A172 (cell line): Measurements from ENCODE around the gene BTN1A1. TPM values are rescaled to one million over a fixed set of nuclear protein-coding genes. Genes with fewer than 3 reads are reported as not detected.
"Not testable (repeated sequence)": the region's sequence is repeated elsewhere in the genome, so short reads cannot be mapped to it uniquely, and the experiment has no call there.

ENCODE experiments used
- DNase-seq: peaks from one replicate; pipeline ENCODE4 v3.0.0-alpha.2; 2015; ENCODE audit warnings: low spot score
- total RNA-seq: library from RNA; depleted of rRNA; stranded (reverse); fragments of >200 nt; shearing (Covaris generic); gene quantifications from 2 replicates; pipeline ENCODE4 v1.2.3, GENCODE V29; 2014

The BTN1A1 gene
- total RNA-seq, 1 experiment from 2014 or later = not detected

GRCh38 chr6:26537160-26537845 lies 37.2 kb downstream of the BTN1A1 start:
- peak; percentile 97 for DNase-seq

DNA sequence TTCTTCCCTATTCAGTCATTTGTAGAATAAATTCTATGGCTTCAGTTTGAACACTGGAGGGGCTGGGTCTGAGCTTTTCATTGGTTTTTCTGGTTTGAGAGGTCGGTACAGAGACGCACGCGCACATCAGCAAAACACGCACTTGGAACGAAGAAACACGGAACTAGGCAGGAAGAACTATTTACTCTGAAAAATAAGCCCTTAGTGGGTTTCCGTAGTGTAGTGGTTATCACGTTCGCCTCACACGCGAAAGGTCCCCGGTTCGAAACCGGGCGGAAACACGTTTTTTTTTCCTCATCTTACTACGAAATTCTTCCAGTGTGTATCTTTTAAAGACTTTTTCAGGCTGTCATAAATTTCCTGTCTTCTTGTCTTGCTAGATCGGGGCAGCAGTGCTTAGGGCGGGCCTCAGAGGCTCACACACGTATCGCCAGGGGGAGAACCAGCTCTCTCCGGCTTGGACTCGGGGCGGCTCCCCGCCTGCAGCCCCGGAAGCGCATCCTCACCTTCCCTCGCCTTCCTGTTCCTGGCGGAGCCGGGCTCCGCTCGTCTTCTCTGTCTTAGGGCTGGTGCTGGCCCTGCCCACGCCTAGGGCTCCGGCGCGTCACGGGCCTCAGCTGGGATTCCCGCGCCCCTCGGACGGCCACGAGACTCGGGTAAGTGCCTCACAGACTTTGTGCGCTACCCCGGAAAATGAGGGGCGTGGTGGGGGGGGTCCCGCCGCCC lies 37.9 kb downstream of the BTN1A1 start, which contains the start of gene HMGN4:
HMGN4 (plus strand) TSS at position 521 of the 726 bp plus-strand sequence. CDS start 6,841 bp downstream, outside the sequence.
- peak; percentile 73 for DNase-seq

DNA sequence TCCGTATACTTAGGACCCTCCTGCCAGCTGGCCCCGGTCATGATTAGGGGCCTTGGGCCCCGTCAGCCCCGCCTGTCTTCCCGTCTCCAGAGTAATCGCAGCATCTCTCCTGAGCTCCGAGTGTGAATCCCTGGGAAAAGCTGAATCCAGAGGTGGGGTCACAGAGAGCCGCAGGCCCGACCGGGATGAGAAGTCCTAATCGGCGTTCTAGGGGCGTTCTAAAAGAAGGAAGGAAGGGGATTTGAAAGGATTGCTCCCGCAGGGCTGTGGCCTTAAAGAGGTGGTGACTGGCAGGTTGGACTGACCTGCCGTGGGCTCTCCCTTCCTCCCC lies 38.4 kb downstream of the BTN1A1 start:
- peak; percentile 16 for DNase-seq

- no peak for DNase-seq
Observed at GRCh38 chr6:26539071-26539615, 39.0 kb downstream of the BTN1A1 start.

DNA sequence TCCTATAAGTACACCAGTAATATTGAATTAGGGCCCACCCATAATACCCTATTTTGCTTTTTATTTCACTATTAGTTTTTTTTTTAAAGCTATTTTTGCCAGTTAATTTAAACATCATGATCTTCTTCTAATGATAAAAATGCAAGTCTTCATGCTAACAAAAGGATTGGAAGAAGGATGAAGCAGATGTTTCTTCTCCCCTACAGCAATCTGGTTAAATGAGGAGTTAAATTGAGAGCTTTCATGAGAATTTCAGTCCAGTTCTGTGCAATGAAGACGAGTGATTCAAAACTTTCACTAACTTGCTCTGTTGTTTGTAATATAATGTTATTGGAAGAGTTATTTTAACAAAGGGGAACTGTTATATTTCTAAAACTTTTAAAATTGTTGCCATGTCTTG lies 41.5 kb downstream of the BTN1A1 start:
- DNase-seq = no peak

GRCh38 chr6:26543953-26544352 lies 43.9 kb downstream of the BTN1A1 start:
- peak; percentile 9 for DNase-seq

DNA sequence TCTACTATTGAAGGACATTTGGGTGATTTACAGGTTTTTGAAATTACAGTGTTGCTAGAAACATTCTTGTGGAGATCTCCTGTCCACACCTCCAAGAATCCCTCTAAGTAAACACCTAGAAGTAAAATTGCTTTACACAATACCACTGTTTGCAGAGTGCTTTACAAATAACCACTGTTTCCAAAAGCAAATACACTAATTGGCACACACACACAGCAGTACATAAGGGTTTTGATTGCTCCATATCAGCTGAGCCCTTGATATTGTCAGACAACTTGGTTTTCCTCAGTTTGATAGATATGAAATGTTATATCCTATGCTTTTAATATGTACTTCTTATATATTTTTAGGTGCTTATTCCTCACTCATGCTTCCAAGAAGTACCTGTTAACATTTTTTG lies 44.4 kb downstream of the BTN1A1 start:
- no peak for DNase-seq

- DNase-seq = no peak
Observed at GRCh38 chr6:26545627-26546026, 45.5 kb downstream of the BTN1A1 start.

GRCh38 chr6:26547363-26547762 lies 47.3 kb downstream of the BTN1A1 start:
- DNase-seq = not testable (repeated sequence)

GRCh38 chr6:26550250-26550993 lies 50.3 kb downstream of the BTN1A1 start:
- DNase-seq = no peak

DNA sequence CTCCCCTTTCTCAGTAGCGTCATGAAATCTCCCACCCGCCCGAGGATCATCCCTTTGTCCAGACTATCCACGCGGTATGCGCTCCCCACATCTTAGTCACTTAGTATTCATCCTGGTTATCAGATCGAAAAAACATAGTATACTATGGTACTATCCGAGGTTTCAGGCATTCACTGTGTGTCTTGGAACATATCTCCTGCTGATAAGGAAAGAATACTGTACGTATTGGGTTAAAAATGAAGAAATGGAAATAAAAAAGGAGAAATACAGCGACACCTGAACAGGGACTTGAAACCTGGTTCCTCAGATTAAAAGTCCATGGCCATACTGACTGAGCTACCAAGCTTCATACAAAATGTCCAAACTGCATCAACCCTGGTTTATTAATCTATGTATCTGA lies 52.1 kb downstream of the BTN1A1 start:
- peak; percentile 6 for DNase-seq

- DNase-seq = no peak
Observed at GRCh38 chr6:26552640-26553188, 52.6 kb downstream of the BTN1A1 start.

DNA sequence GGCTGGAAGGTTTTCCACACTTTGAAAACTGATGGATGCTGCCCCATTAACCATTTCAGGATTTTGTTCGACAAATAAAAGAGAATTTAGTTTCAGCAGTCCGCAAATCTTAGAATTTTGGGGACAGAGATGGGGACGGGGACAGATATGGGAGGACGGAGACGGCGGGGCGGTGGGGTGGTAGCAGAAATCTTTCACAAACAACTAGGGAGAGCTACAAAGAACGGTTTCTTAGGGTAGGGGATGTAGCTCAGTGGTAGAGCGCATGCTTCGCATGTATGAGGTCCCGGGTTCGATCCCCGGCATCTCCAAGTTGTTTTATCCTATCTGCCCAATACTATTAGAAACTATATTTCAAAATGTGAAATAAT lies 53.1 kb downstream of the BTN1A1 start:
- peak; percentile 81 for DNase-seq

- DNase-seq = peak; percentile 90
Observed at GRCh38 chr6:26553635-26554446, 53.7 kb downstream of the BTN1A1 start.

- DNase-seq = no peak
Observed at GRCh38 chr6:26554447-26554696, 54.3 kb downstream of the BTN1A1 start.

DNA sequence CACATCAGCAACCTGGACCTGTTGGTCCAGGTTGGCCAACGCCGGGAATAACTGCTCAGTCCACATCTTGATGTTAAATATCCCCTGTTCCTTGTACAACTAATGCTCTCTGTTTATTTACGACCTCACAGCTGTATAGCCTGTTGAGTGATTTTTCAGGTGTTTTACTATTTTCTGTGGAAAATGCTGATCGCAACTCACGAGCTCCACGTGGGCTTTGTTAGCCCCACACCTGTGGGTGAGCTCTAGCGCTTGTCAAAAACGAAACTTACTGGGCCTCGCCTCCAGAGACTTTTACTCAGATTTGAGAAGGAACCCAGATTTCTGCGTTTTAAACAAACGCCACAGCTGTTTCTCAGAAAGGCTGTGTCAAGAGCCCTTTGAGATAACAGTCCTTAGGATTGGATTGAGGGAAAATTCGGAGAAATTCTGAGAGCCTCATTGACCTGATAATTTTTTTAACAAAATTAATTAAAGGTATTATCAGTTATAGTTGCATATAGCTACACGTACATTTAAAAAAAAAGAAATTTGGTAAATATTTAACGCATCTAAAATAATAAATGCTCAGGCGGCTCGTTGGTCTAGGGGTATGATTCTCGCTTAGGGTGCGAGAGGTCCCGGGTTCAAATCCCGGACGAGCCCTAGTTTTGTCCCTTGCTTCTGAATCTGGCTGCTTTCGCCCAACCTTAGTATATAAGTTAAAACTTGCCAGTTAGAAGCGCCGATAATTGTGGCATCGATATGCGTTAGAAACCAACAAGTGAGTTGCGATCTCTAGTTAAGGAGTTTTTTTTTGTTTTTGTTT lies 54.8 kb downstream of the BTN1A1 start:
- peak; percentile 72 for DNase-seq

DNA sequence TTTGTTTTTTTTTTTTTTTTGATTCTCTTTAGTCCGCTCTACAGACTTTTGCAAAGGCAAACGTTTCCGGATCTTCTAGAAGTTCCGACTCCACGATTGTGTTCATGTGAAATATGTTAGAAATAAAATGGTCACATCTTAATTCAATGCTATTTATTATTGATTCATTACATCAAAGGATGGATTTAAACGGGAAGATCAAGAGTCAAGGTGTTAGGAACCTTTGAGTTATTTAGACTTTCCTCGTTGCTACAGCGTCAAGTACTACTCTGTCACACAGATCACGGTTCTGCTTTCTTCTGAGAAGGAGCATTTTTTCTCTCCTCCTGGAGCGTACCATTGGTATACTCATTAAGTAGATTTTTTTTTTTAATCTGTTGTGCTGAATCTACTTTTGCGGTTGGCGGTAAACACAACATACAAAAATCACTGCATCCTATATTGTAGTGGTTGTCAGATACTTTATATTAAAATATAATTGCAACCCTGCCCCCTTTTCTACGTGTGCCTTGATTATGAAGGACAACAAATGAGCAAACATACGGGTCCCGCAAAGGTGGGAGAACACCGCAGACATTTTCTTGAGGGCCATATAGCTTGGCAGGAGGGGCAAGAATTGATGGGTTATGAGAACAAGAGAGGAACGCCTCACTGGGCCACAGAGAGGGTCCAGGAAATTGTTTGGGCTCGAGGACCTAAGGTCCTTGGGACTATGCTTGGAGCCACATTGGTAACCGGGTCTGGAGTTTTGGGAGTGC lies 55.6 kb downstream of the BTN1A1 start:
- DNase-seq = peak; percentile 6

DNA sequence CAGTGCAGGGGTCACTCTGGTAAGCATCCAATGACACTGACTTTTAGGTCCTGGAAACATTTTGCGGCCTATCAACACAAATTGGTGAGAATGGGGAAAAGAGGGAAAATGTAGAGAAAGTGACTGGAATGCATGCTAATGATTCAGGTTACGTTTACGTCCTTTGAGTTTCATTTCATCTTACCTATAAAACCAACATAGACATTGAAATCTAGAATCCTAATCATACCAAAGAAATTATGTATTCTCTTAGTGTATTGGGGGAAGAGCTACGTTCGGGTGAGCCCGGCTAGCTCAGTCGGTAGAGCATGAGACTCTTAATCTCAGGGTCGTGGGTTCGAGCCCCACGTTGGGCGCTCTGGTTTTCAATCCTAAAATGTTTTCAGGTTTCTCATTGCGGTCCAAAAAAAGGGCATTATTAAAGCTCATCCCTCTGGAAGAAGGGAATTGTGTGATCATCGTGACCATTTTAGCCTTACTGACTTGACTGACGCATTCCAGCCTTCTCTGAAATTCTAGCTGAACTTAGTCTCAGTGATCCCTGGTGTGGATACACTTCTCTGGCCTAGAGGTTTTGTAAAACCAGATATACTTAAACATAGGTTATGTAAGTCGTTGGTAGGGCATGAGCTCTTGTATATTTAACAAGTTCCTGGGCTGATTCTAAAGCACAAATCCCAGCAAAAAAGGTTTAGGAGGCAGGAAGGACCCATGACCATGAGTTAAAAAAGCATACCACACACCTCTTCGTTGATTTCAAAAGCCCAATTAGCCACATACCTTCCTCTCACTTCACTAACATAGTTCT lies 56.4 kb downstream of the BTN1A1 start:
- DNase-seq = peak; percentile 90
